ENCODE results near the gene MTRR.

Gene MTRR

GRCh38 chr5:7868773-7869473 lies at the start of gene MTRR, which contains the start of gene FASTKD3:
TSS of gene MTRR (plus strand) at chr5:7869148. CDS start at chr5:7870795, 1,647 bp downstream.
TSS of gene FASTKD3 (minus strand) at chr5:7869031. CDS start at chr5:7868083, 948 bp downstream.
- TF ChIP-seq CTCF (IDR thresholded peaks at IDR 0.05; ENCODE audit: control extremely low read depth, extremely low read depth, low read depth, missing control alignments): no peak
- ChIA-PET POLR2A (interaction anchor here (0.6 to 1.0 kb wide), 2 partner anchors 9 to 10 kb away, joined by 3 to 4 read pairs; no protein-coding TSS in a partner anchor), CTCF (interaction anchor here (1.1 to 3.6 kb wide), 7 partner anchors 9 to 1338 kb away, joined by 3 to 13 read pairs (median 4); no protein-coding TSS in a partner anchor)
- DNase-seq (ENCODE audit: extremely low spot score): peak; percentile 94

GRCh38 chr5:7822449-7822848 lies 46.5 kb upstream of the MTRR start:
- TF ChIP-seq CTCF (IDR thresholded peaks at IDR 0.05; ENCODE audit: control extremely low read depth, extremely low read depth, low read depth, missing control alignments): no peak
- POLR2A ChIA-PET: no interaction called here
- DNase-seq (ENCODE audit: extremely low spot score): no peak
- CTCF ChIA-PET: interaction anchor here (0.7 to 1.9 kb wide), 4 partner anchors 9 to 68 kb away, joined by 3 to 9 read pairs (median 4); no protein-coding TSS in a partner anchor

GRCh38 chr5:7823594-7823993 lies 45.4 kb upstream of the MTRR start:
- TF ChIP-seq CTCF (IDR thresholded peaks at IDR 0.05; ENCODE audit: control extremely low read depth, extremely low read depth, low read depth, missing control alignments): no peak
- ChIA-PET POLR2A (no interaction called here), CTCF (interaction anchor here (1.3 to 1.8 kb wide), 2 partner anchors 8 to 63 kb away, joined by 3 to 4 read pairs; no protein-coding TSS in a partner anchor)
- DNase-seq (ENCODE audit: extremely low spot score): no peak

- POLR2A ChIA-PET: no interaction called here
- no peak for TF ChIP-seq CTCF (IDR thresholded peaks at IDR 0.05; ENCODE audit: control extremely low read depth, extremely low read depth, low read depth, missing control alignments)
- CTCF ChIA-PET: interaction anchor here (1.8 kb wide), 1 partner anchor 9 kb away, joined by 4 read pairs; no protein-coding TSS in a partner anchor
- DNase-seq (ENCODE audit: extremely low spot score): no peak
Measured at GRCh38 chr5:7824995-7825394, 44.0 kb upstream of the MTRR start.

GRCh38 chr5:7825630-7826029 lies 43.3 kb upstream of the MTRR start:
- no peak for TF ChIP-seq CTCF (IDR thresholded peaks at IDR 0.05; ENCODE audit: control extremely low read depth, extremely low read depth, low read depth, missing control alignments)
- DNase-seq (ENCODE audit: extremely low spot score): no peak
- ChIA-PET POLR2A (no interaction called here), CTCF (interaction anchor here (1.5 kb wide), 1 partner anchor 10 kb away, joined by 7 read pairs; no protein-coding TSS in a partner anchor)

- TF ChIP-seq CTCF (IDR thresholded peaks at IDR 0.05; ENCODE audit: control extremely low read depth, extremely low read depth, low read depth, missing control alignments): no peak
- ChIA-PET CTCF (interaction anchor here (0.8 to 4.3 kb wide), 2 partner anchors 11 to 13 kb away, joined by 3 to 18 read pairs; no protein-coding TSS in a partner anchor), POLR2A (no interaction called here)
- DNase-seq (ENCODE audit: extremely low spot score): no peak
Measured at GRCh38 chr5:7827610-7828009, 41.3 kb upstream of the MTRR start.

Measured in GM10248 (cell line).